ENCODE data around the gene TANC2.
"Not testable (repeated sequence)": the region's sequence is repeated elsewhere in the genome, so short reads cannot be mapped to it uniquely, and the experiment has no call there.

Gene TANC2

GRCh38 chr17:62964506-62964905, 1.5 kb upstream of the TANC2 start:
- DNase-seq (ENCODE audit: low read depth in 2 of 2), result no peak

- DNase-seq (ENCODE audit: low read depth in 2 of 2), result peak in 1 of 2 donors; percentile 25
Measured at GRCh38 chr17:62965174-62965685, 805 bp upstream of the TANC2 start.

- peak; percentile 36 to 51 for DNase-seq (ENCODE audit: low read depth in 2 of 2)
Measured at GRCh38 chr17:62966426-62967204, 580 bp downstream of the TANC2 start.

- no peak for DNase-seq (ENCODE audit: low read depth in 2 of 2)
Measured at GRCh38 chr17:62967205-62967529, 1.1 kb downstream of the TANC2 start.

- DNase-seq (ENCODE audit: low read depth in 2 of 2), result peak in 1 of 2 donors; percentile 33
Measured at GRCh38 chr17:62968445-62968923, 2.4 kb downstream of the TANC2 start.

GRCh38 chr17:62970610-62971009, 4.6 kb downstream of the TANC2 start:
- DNase-seq (ENCODE audit: low read depth in 2 of 2), result no peak

GRCh38 chr17:62971853-62972252, 5.8 kb downstream of the TANC2 start:
- DNase-seq (ENCODE audit: low read depth in 2 of 2), result no peak

- DNase-seq (ENCODE audit: low read depth in 2 of 2), result no peak
Measured at GRCh38 chr17:62974788-62975187, 8.8 kb downstream of the TANC2 start.

- no peak for DNase-seq (ENCODE audit: low read depth in 2 of 2)
Measured at GRCh38 chr17:62975206-62975605, 9.2 kb downstream of the TANC2 start.

- DNase-seq (ENCODE audit: low read depth in 2 of 2), result not testable (repeated sequence)
Measured at GRCh38 chr17:62976643-62977231, 10.7 kb downstream of the TANC2 start.

GRCh38 chr17:62980842-62981241, 14.8 kb downstream of the TANC2 start:
- no peak for DNase-seq (ENCODE audit: low read depth in 2 of 2)

- no peak for DNase-seq (ENCODE audit: low read depth in 2 of 2)
Measured at GRCh38 chr17:62981933-62982332, 15.9 kb downstream of the TANC2 start.

GRCh38 chr17:62984801-62985200, 18.8 kb downstream of the TANC2 start:
- no peak for DNase-seq (ENCODE audit: low read depth in 2 of 2)

GRCh38 chr17:62986549-62986948, 20.5 kb downstream of the TANC2 start:
- no peak for DNase-seq (ENCODE audit: low read depth in 2 of 2)

GRCh38 chr17:62987136-62987535, 21.1 kb downstream of the TANC2 start:
- DNase-seq (ENCODE audit: low read depth in 2 of 2), result no peak

GRCh38 chr17:62989501-62989900, 23.5 kb downstream of the TANC2 start:
- DNase-seq (ENCODE audit: low read depth in 2 of 2), result no peak

GRCh38 chr17:62994931-62995330, 28.9 kb downstream of the TANC2 start:
- no peak for DNase-seq (ENCODE audit: low read depth in 2 of 2)

- DNase-seq (ENCODE audit: low read depth in 2 of 2), result peak in 1 of 2 donors; percentile 5
Measured at GRCh38 chr17:62995377-62995885, 29.4 kb downstream of the TANC2 start.

GRCh38 chr17:62996221-62996620, 30.2 kb downstream of the TANC2 start:
- DNase-seq (ENCODE audit: low read depth in 2 of 2), result no peak

- DNase-seq (ENCODE audit: low read depth in 2 of 2), result no peak
Measured at GRCh38 chr17:62998166-62998565, 32.1 kb downstream of the TANC2 start.

GRCh38 chr17:62998665-62999393, 32.8 kb downstream of the TANC2 start:
- DNase-seq (ENCODE audit: low read depth in 2 of 2), result no peak

- no peak for DNase-seq (ENCODE audit: low read depth in 2 of 2)
Measured at GRCh38 chr17:62999736-63000135, 33.7 kb downstream of the TANC2 start.
